SU-DHL-6 (cell line): ENCODE measurements around the gene CAPN9.

Experiments used
- EZH2phosphoT487 ChIP-seq: fragments of 200-600 bp; sonication (generic), shearing (Covaris generic); conservative IDR thresholded peaks from 2 replicates; pipeline ENCODE4 v1.6.1; 2018; ENCODE audit warnings: mild to moderate bottlenecking, antibody characterized with exemption, low read length, moderate library complexity, mixed read lengths
- TF ChIP-seq, protein P1 (sequence below): fragments of 200-600 bp; sonication (generic); IDR thresholded peaks from one replicate; pipeline ENCODE4 v1.5.1; 2017; ENCODE audit warnings: antibody characterized with exemption, mild to moderate bottlenecking, low read length, moderate library complexity; ENCODE audit not compliant: insufficient read depth, poor library complexity, severe bottlenecking

DNA sequence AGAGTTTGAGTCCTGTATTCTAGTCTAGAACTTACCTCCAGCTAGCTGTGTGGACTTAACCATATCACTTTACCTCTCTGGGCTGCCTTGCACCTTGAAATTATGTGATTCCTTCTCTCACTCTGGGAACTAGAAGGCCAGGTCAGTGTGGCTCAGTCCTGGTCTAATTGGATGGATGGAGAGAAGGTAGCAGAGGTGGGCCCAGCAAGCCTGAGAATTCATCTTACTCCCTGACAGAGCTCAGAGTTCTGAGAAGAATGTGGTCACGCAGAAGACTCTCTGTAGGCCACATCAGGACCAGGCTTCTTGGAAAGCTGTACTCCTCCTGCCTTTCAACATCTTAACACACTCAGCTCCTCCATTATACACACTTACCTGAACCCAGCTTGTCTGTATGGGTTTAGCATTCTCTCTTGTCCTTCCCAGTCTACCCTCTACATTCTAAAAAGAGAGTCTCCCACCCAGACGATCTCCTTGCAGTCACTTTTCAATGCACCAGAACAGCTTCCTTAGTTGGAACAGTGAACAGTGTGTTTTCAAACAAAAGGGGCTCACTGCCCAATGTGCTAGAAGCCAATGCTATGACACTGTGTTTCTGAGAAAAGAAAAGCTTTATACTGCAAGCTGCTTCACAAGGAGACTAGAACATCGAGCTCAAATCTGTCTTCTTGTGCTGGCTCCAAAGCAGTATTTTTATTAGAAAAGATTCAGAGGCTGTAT lies 60.5 kb downstream of the CAPN9 start:
- TF ChIP-seq, protein P1, sequence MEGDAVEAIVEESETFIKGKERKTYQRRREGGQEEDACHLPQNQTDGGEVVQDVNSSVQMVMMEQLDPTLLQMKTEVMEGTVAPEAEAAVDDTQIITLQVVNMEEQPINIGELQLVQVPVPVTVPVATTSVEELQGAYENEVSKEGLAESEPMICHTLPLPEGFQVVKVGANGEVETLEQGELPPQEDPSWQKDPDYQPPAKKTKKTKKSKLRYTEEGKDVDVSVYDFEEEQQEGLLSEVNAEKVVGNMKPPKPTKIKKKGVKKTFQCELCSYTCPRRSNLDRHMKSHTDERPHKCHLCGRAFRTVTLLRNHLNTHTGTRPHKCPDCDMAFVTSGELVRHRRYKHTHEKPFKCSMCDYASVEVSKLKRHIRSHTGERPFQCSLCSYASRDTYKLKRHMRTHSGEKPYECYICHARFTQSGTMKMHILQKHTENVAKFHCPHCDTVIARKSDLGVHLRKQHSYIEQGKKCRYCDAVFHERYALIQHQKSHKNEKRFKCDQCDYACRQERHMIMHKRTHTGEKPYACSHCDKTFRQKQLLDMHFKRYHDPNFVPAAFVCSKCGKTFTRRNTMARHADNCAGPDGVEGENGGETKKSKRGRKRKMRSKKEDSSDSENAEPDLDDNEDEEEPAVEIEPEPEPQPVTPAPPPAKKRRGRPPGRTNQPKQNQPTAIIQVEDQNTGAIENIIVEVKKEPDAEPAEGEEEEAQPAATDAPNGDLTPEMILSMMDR = no peak
- TF ChIP-seq EZH2phosphoT487 = no peak
